ENCODE data around the gene SNAPC3.

DNA sequence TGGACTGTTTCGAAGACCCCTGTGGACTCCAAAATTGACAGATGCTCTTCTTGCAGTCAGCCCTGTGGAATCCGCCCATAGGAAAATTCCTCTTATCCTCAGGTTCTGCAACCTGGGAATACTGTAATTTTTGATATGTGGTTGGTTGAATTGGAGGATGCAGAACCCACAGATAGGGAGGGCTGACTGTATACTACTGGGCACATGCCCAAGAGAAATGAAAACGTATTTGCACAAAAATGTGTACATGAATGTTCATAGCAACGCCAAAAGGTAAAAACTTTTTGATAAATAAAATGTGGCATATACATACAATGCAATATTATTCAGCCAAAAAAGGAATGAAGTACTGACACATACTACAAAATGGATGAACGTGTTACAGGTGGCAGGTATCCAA lies 1.9 kb upstream of the SNAPC3 start:
- TF ChIP-seq, protein P1, sequence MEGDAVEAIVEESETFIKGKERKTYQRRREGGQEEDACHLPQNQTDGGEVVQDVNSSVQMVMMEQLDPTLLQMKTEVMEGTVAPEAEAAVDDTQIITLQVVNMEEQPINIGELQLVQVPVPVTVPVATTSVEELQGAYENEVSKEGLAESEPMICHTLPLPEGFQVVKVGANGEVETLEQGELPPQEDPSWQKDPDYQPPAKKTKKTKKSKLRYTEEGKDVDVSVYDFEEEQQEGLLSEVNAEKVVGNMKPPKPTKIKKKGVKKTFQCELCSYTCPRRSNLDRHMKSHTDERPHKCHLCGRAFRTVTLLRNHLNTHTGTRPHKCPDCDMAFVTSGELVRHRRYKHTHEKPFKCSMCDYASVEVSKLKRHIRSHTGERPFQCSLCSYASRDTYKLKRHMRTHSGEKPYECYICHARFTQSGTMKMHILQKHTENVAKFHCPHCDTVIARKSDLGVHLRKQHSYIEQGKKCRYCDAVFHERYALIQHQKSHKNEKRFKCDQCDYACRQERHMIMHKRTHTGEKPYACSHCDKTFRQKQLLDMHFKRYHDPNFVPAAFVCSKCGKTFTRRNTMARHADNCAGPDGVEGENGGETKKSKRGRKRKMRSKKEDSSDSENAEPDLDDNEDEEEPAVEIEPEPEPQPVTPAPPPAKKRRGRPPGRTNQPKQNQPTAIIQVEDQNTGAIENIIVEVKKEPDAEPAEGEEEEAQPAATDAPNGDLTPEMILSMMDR (IDR thresholded peaks at IDR 0.05) = no peak
- TF ChIP-seq POLR2AphosphoS5 (IDR thresholded peaks at IDR 0.05) (no peak), POLR2A (IDR thresholded peaks at IDR 0.05) (no peak), EP300 (IDR thresholded peaks at IDR 0.05) (no peak)

All from stomach (tissue), 4 donors.